ENCODE measurements around the gene LINGO4.

LINGO4 gene

DNA sequence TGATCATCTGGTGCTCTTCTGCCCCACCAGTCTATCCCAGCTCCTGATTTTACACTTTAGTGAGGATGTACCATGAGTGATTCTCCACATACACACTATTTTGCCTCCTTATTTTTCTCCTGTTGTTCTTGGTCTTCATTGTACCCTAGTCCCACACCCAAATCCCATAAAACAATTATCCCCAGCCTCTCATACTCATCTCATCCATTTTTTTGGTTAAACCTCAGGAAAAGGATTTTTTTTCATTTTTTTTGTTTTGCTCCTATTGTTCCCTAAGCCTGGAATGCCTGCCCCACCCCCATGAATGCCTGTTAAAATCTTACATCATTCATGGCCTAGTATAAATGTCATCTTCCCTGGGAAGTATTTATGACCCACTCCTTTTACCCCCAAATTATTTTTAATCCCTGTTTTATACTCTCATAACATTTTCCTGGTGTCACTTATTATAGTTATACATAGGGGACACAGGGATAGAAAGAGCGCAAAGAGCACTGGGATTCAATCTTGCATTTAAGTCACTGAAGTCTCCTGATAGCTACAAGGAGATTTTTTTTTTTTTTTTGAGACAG is 4.9 kb upstream of the LINGO4 start:
- H3K4me3 ChIP-seq (replicated peaks; ENCODE audit: low read depth, low read length): no peak overlapping the region
- TF ChIP-seq CTCF (IDR thresholded peaks at IDR 0.05; ENCODE audit: low read depth, low read length, missing control alignments): no peak
- no peak for DNase-seq (ENCODE audit: extremely low read depth, low read depth)

DNA sequence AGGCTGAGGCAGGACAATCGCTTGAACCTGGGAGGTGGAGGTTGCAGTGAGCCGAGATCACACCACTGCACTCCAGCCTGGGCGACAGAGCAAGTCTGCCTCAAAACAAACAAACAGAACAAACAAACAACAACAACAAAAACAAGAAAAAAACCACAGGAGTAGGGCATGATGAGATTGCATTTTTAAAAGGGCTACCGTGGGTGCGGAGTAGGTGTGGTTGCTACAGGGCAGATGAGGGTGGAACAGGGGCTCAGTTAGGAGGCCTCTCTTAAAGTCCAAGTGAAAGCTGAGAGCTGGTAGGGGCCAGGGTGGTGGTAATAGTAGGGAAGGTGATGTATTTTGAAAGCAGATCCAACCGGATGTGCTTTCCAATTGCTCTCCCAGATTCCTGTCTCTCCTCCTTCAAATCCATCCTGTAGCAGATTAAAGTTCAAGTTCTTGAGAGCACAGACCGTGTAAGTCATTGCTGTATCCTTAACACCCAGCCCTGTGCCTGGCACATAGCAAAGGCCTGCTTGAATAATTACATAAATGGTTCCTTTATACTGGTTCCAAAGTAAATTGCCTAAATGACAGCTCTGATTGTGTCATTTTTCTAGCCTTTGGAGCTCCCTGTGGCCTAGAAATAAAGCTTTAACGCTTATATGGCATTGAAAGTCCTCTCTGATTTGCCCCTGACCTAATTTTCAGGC is 4.2 kb upstream of the LINGO4 start:
- TF ChIP-seq CTCF (IDR thresholded peaks at IDR 0.05; ENCODE audit: low read depth, low read length, missing control alignments): no peak
- DNase-seq (ENCODE audit: extremely low read depth, low read depth): no peak
- no peak overlapping the region for H3K4me3 ChIP-seq (replicated peaks; ENCODE audit: low read depth, low read length)

GRCh38 chr1:151807766-151808165 is 2.5 kb upstream of the LINGO4 start:
- H3K4me3 ChIP-seq (replicated peaks; ENCODE audit: low read depth, low read length): no peak overlapping the region
- no peak for TF ChIP-seq CTCF (IDR thresholded peaks at IDR 0.05; ENCODE audit: low read depth, low read length, missing control alignments)
- no peak for DNase-seq (ENCODE audit: extremely low read depth, low read depth)

- no peak overlapping the region for H3K4me3 ChIP-seq (replicated peaks; ENCODE audit: low read depth, low read length)
- DNase-seq (ENCODE audit: extremely low read depth, low read depth): no peak
- no peak for TF ChIP-seq CTCF (IDR thresholded peaks at IDR 0.05; ENCODE audit: low read depth, low read length, missing control alignments)
These were observed 1.9 kb upstream of the LINGO4 start for GRCh38 chr1:151807131-151807530.

- no peak for TF ChIP-seq CTCF (IDR thresholded peaks at IDR 0.05; ENCODE audit: low read depth, low read length, missing control alignments)
- H3K4me3 ChIP-seq (replicated peaks; ENCODE audit: low read depth, low read length): no peak overlapping the region
- DNase-seq (ENCODE audit: extremely low read depth, low read depth): no peak
These were observed 951 bp upstream of the LINGO4 start for GRCh38 chr1:151806170-151806569.

GRCh38 chr1:151803915-151804314 is 1.3 kb downstream of the LINGO4 start:
- DNase-seq (ENCODE audit: extremely low read depth, low read depth): no peak
- TF ChIP-seq CTCF (IDR thresholded peaks at IDR 0.05; ENCODE audit: low read depth, low read length, missing control alignments): no peak

More at GRCh38 chr1:151803915-151804314, 1.3 kb downstream of the LINGO4 start:
- H3K4me3 ChIP-seq (replicated peaks; ENCODE audit: low read depth, low read length): no peak overlapping the region

Data from HFF-Myc (cell line).